GM12801 (cell line): ENCODE measurements around the gene IL34.

Experiments used
- CTCF ChIP-seq: IDR thresholded peaks from one replicate; pipeline ENCODE4 v1.5.1; 2011; ENCODE audit warnings: control low read depth; ENCODE audit not compliant: insufficient read length; ENCODE audit errors: extremely low read depth

Gene IL34

GRCh38 chr16:70688246-70688742 lies 41.9 kb downstream of the IL34 start:
- no peak for TF ChIP-seq CTCF

- no peak for TF ChIP-seq CTCF
Observed at GRCh38 chr16:70689035-70689969, 42.9 kb downstream of the IL34 start.

- TF ChIP-seq CTCF = no peak
Observed at GRCh38 chr16:70689970-70690891, 43.9 kb downstream of the IL34 start.

- TF ChIP-seq CTCF = no peak
Observed at GRCh38 chr16:70691223-70692129, 45.1 kb downstream of the IL34 start.

GRCh38 chr16:70692130-70692872 lies 45.9 kb downstream of the IL34 start:
- TF ChIP-seq CTCF = no peak

- TF ChIP-seq CTCF = no peak
Observed at GRCh38 chr16:70692873-70693671, 46.7 kb downstream of the IL34 start.
